HG02763 (cell line): ENCODE measurements around the gene RPEL1.
"Not testable (repeated sequence)": the region's sequence is repeated elsewhere in the genome, so short reads cannot be mapped to it uniquely, and the experiment has no call there.

ENCODE experiments used
- ATAC-seq: cut with Tn5 transposase; IDR thresholded peaks from one replicate; pipeline ENCODE4 v1.9.1; 2021; ENCODE audit warnings: mild to moderate bottlenecking, moderate library complexity; ENCODE audit not compliant: unreplicated experiment

RPEL1 gene

DNA sequence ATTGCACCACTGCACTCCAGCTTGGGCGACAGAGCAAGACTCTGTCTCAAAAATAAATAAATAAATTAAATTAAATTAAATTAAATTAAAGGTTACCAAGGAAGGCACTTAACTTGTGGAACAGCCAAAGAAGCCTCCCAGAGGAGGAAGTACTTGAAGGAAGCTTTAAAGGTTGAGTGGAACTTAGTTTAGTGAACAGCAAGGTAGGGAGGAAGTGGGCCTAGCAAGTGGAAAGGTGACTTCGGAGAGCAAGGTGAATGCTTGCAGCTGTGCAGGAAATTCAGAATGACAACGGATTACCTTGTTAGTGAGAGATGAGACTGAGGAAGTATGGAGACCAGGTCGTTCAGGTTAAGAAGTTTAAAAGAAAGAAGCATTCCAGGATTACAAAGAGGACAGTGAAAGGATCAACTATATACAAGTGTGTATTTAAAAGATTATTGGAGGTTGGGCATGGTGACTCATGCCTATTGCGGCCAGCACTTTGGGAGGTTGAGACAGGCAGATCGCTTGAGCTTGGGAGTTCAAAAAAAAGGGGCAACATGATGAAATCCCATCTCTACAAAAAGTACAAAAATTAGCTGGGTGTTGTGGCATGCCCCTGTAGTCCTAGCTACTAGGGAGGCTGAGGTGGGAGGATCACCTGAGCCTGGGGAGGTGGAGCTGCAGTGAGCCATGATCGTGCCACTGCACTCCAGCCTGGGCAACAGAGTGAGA lies 12.8 kb upstream of the RPEL1 start:
- no peak for ATAC-seq

DNA sequence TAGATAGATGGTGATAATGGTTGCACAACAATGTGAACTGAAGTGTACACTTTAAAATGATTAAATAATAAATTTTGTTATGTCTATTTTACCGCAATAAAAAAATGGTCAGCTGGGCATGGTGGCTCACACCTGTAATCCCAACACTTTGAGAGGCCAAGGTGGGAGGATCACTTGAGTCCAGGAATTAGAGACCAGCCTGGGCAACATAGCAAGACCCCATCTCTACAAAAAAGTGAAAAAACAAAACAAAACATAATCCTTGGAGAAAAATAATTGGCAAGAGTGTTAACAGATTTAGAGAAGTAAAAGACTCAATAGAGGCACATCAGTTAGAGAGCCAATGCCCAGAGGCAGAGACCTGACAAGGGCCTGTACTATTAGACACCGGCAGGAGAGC lies 9.9 kb upstream of the RPEL1 start:
- no peak for ATAC-seq

- ATAC-seq = no peak
Measured at GRCh38 chr10:103238506-103239252, 7.0 kb upstream of the RPEL1 start.

DNA sequence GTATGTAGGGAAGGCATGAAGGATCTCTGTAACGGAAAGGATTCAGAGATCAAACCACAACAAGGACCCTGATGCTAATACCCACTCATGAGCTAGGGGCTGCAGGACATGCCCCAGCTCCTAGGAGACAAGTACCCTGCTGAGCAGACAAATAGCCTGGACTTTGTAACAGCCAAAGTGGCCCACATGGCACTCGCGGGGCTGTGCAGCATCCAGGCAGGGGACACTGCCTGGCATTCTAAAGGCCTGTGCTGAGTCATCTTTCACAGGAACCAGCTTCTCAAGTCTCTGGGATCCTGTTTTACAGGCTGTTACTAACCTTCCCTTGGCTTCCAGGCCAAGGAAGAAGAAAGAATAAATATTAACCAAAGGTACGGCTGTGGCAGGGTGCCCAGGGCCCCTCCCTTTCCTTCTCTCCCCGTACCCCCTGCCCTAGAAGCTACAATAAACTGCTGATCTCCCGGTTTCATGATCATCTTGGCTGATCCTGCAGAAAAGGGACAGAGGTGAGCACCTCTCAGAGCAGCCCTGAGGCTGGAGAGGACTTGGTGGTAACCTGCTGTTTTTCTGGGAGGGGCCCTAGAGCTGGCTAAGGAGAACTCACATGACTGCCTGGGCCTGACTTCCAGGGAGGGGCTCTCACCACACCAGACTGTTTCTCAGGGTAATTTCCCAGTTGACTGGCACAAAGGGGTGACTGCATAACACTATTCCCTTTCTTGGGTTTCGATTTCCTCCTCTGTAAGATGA lies 4.2 kb upstream of the RPEL1 start:
- no peak for ATAC-seq

- no peak for ATAC-seq
Measured at GRCh38 chr10:103244666-103245271, 918 bp upstream of the RPEL1 start.

DNA sequence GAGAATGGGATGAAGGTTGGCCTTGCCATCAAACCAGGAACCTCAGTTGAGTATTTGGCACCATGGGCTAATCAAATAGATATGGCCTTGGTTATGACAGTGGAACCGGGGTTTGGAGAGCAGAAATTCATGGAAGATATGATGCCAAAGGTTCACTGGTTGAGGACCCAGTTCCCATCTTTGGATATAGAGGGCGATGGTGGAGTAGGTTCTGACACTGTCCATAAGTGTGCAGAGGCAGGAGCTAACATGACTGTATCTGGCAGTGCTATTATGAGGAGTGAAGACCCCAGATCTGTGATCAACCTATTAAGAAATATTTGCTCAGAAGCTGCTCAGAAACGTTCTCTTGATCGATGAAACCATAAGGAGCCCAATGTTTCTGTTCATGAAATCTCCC lies 637 bp downstream of the RPEL1 start:
- no peak for ATAC-seq

GRCh38 chr10:103254113-103254512 lies 8.4 kb downstream of the RPEL1 start:
- ATAC-seq = no peak

DNA sequence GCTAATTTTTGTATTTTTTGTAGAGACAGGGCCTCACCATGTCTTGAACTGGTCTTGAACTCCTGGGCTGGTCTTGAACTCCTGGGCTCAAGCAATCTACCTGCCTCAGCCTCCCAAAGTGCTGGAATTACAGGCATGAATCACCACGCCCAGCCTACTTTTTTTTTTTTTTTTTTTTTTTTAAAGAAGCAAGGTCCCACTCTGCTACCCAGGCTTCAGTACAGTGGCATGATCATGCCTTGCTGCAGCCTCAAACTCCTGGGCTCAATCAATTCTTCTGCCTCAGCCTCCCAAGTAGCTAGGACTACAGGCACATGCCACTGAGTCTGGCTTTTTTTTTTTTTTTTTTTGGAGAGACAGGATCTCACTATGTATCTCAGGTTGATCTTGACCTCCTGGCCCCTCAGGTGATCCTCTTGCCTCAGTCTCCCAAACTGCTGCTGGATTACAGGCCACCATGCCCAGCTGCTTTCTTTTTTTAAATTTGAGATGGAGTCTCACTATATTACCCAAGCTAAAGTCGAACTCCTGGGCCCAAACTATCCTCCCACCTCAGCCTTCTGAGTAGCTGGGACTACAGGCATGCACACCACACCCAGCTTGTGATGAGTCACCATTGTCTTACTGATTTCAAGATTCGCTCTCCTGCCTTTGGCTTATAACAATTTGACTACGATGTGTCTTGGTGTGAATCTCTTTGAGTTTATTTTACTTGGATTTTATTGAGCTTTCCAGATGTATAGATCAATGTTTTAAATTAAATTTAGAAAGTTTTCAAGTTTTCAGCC lies 9.0 kb downstream of the RPEL1 start:
- ATAC-seq = no peak

- no peak for ATAC-seq
Measured at GRCh38 chr10:103256613-103257012, 10.9 kb downstream of the RPEL1 start.

GRCh38 chr10:103257812-103258211 lies 12.1 kb downstream of the RPEL1 start:
- no peak for ATAC-seq

DNA sequence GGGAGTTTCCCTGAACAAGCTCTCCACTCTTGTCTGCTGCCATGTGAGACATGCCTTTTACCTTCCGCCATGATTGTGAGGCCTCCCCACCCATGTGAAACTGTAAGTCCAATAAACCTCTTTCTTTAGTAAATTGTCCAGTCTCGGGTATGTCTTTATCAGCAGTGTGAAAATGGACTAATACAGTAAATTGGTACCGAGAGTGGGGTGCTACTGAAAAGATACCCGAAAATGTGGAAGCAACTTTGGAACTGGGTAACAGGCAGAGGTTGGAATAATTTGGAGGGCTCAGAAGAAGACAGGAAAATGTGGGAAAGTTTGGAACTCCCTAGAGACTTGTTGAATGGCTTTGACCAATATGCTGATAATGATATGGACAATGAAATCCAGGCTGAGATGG lies 13.2 kb downstream of the RPEL1 start:
- not testable (repeated sequence) for ATAC-seq

DNA sequence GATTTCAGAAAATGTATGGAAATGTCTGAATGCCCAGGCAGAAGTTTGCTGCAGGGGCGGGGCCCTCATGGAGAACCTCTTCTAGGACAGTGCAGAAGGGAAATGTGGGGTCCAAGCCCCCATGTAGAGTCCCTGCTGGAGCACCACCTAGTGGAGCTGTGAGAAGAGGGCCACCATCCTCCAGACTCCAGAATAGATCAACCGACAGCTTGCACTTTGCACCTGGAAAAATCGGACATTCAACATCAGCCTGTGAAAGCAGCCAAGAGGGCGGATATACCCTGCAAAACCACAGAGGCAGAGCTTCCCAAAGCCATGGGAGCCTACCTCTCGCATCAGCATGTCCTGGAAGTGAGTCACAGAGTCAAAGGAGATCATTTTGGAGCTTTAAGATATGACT lies 14.3 kb downstream of the RPEL1 start:
- ATAC-seq = no peak

DNA sequence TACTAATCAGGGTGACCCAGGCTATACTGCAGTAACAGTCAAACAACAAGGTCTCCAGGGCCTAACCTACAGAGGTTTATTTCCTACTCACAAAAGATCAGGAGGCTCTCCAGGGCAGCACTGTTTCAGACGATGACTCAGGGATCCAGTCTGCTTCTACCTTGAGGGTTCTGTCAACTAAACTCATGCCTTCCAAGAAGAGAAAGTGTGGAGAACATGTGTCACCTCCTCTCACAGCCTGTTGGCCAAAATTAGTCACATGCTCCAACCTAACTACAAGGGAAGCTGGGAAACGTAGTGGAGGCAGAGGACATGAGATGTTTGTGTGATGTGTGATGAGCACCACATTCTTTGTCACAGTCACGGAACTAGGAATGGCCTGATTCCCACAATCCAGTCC lies 16.5 kb downstream of the RPEL1 start:
- no peak for ATAC-seq

GRCh38 chr10:103265717-103266329 lies 20.1 kb downstream of the RPEL1 start:
- no peak for ATAC-seq

GRCh38 chr10:103273041-103273441 lies 27.4 kb downstream of the RPEL1 start:
- ATAC-seq = no peak

DNA sequence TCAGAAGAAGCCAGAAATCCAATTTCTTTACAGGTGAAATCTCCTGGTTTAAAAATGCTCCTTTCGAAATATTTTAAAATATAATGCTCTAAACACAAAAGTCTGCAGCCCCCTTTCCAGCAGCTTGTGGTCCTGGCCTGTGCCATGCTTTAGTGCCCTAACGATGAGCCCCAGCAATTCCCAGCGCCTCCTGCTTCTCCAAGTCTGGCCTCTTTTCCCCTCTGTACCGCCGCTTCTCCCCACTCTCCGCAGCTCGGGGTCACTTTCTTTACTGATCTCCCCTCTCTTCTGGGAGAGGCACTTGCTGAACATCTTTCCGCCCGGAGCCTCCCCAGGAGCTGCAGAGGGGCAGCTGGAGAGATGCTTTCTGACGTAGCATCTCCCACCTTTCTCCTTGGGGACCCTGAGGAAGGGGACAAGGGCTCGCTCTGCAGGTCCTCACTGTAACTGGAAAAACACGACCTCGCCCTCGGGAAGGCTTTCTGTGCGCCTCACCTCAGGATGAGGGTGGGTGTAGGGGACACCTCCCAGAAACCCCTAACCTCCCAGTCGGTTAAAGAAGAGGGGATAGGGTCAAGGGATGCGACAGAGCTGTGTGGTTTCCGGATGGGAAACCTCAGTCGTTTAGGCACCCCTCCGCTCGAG lies 30.7 kb downstream of the RPEL1 start:
- ATAC-seq = no peak

GRCh38 chr10:103276896-103277712 lies 31.4 kb downstream of the RPEL1 start, which contains the start of gene INA:
Gene INA, plus strand, starts transcription at chr10:103277138. Its CDS starts 74 bp downstream, at chr10:103277212.
- ATAC-seq = no peak

GRCh38 chr10:103277713-103278536 lies 32.2 kb downstream of the RPEL1 start:
- no peak for ATAC-seq
